H1 (cell line): ENCODE results near the gene CD4. TPM values are rescaled to one million over a fixed set of nuclear protein-coding genes. Genes with fewer than 3 reads are reported as not detected.

ENCODE experiments used
- CTCF ChIA-PET: fragments of 300-600 bp; sonication (Branson Sonifier 250); formaldehyde crosslinking; loops from one replicate; lab custom pipeline; 2021; ENCODE audit not compliant: partially characterized antibody; lab: Charles Lee
- POLR2A ChIA-PET: fragments of 300-600 bp; sonication (Branson Sonifier 250); formaldehyde crosslinking; loops from one replicate; lab custom pipeline; 2021; ENCODE audit warnings: inconsistent platforms; ENCODE audit not compliant: partially characterized antibody; lab: Charles Lee
- DNase-seq, 2 experiments: peaks; one replicate each; pipeline versions ENCODE4 v3.0.0 to v3.0.0-alpha.2; 2010 to 2022; ENCODE audit warnings: low spot score in 2 of 2, low read depth in 1 of 2, mixed read lengths in 1 of 2
- FAIRE-seq: peaks from 2 replicates; lab custom pipeline; 2011; peaks lifted over from hg19 to GRCh38; lab: Jason Lieb, UNC
- H2AFZ ChIP-seq: 2 replicates; pipeline ENCODE4 v1.8.1; 2012; ENCODE audit warnings: low read length, inconsistent platforms
- H2AK5ac ChIP-seq: 2 replicates; pipeline ENCODE4 v1.6.1; 2013; ENCODE audit warnings: low read depth, low read length
- H2BK120ac ChIP-seq: replicated peaks from 2 replicates; pipeline ENCODE3; 2013; ENCODE audit warnings: low read depth, low read length, inconsistent platforms
- H2BK12ac ChIP-seq: 2 replicates; pipeline ENCODE4 v1.6.1; 2013; ENCODE audit warnings: low read depth, low read length
- H2BK15ac ChIP-seq: 2 replicates; pipeline ENCODE4 v1.6.1; 2013; ENCODE audit warnings: low read length
- H2BK20ac ChIP-seq: 2 replicates; pipeline ENCODE4 v1.6.1; 2013; ENCODE audit warnings: low read length
- H2BK5ac ChIP-seq: 2 replicates; pipeline ENCODE4 v1.6.1; 2013; ENCODE audit warnings: low read depth, low read length
- H3K14ac ChIP-seq: 2 replicates; pipeline ENCODE4 v1.6.1; 2013; ENCODE audit warnings: inconsistent platforms; ENCODE audit not compliant: insufficient read length
- H3K18ac ChIP-seq: 2 replicates; pipeline ENCODE4 v1.6.1; 2013; ENCODE audit warnings: low read length; ENCODE audit errors: extremely low read depth
- H3K23ac ChIP-seq: 2 replicates; pipeline ENCODE4 v1.6.1; 2013; ENCODE audit warnings: inconsistent platforms; ENCODE audit not compliant: insufficient read length
- H3K23me2 ChIP-seq: 2 replicates; pipeline ENCODE4 v1.6.1; 2013; ENCODE audit warnings: low read depth, low read length
- H3K27ac ChIP-seq: 2 replicates; pipeline ENCODE4 v1.6.1; 2011; ENCODE audit warnings: low read depth, low read length, inconsistent platforms
- H3K27me3 ChIP-seq, 4 experiments: replicated peaks in 1 of 4; 1 replicate in 1 of 4; 2 replicates in 3 of 4; pipeline versions ENCODE4 v1.6.1 to v1.8.1; 2011 to 2013; ENCODE audit warnings: low read length in 3 of 4, mild to moderate bottlenecking in 3 of 4, inconsistent platforms in 2 of 4, mixed read lengths in 2 of 4, moderate library complexity in 1 of 4; ENCODE audit not compliant: control insufficient read depth in 3 of 4, insufficient read depth in 3 of 4; ENCODE audit errors: extremely low read depth in 1 of 4
- H3K36me3 ChIP-seq, 4 experiments: 2 replicates each; pipeline versions ENCODE4 v1.6.1 to v1.8.1; 2011 to 2013; ENCODE audit warnings: mild to moderate bottlenecking in 4 of 4, low read length in 3 of 4, moderate library complexity in 2 of 4, control low read depth in 1 of 4, inconsistent platforms in 1 of 4; ENCODE audit not compliant: insufficient read depth in 4 of 4, control insufficient read depth in 2 of 4
- H3K4ac ChIP-seq: replicated peaks from 2 replicates; pipeline ENCODE3; 2013; ENCODE audit warnings: low read length, low read depth, mixed read lengths, inconsistent platforms; ENCODE audit not compliant: insufficient read length
- H3K4me1 ChIP-seq, 4 experiments: replicated peaks in 1 of 4; 1 replicate in 1 of 4; 2 replicates in 3 of 4; pipeline versions ENCODE4 v1.6.1 to v1.8.1; 2011 to 2013; ENCODE audit warnings: low read length in 3 of 4, inconsistent platforms in 2 of 4, mixed read lengths in 1 of 4; ENCODE audit not compliant: insufficient read depth in 4 of 4, control insufficient read depth in 3 of 4
- H3K4me2 ChIP-seq, 2 experiments: 2 replicates each; pipeline versions ENCODE4 v1.6.1 to v1.8.1; 2011 to 2013; ENCODE audit warnings: low read depth in 2 of 2, low read length in 2 of 2, control low read depth in 1 of 2, inconsistent platforms in 1 of 2, mild to moderate bottlenecking in 1 of 2; ENCODE audit not compliant: insufficient read depth in 1 of 2
- H3K4me3 ChIP-seq, 4 experiments: fragments of 200-600, 300-600 bp in 1 of 4; sonication (generic), shearing (Covaris generic), sonication (Bioruptor Twin) in 1 of 4; 2 replicates each; pipeline versions ENCODE4 v1.5.1 to v1.8.1; 2011 to 2016; ENCODE audit warnings: low read length in 4 of 4, low read depth in 3 of 4, control low read depth in 2 of 4, inconsistent platforms in 2 of 4, mild to moderate bottlenecking in 2 of 4, mixed read lengths in 1 of 4, moderate library complexity in 1 of 4; ENCODE audit not compliant: insufficient read depth in 2 of 4; ENCODE audit errors: extremely low read depth in 1 of 4
- H3K56ac ChIP-seq: replicated peaks from 2 replicates; pipeline ENCODE3; 2013; ENCODE audit warnings: low read depth, mild to moderate bottlenecking, mixed read lengths, low read length, inconsistent platforms; ENCODE audit not compliant: insufficient read length
- H3K79me1 ChIP-seq: 2 replicates; pipeline ENCODE4 v1.6.1; 2013; ENCODE audit warnings: low read depth, low read length, control low read depth
- H3K79me2 ChIP-seq, 2 experiments: 2 replicates each; pipeline versions ENCODE4 v1.6.1 to v1.8.1; 2012 to 2013; ENCODE audit warnings: low read length in 2 of 2, mild to moderate bottlenecking in 2 of 2, inconsistent platforms in 1 of 2; ENCODE audit not compliant: insufficient read depth in 2 of 2, control insufficient read depth in 1 of 2
- H3K9ac ChIP-seq, 4 experiments: replicated peaks in 1 of 4; 1 replicate in 1 of 4; 2 replicates in 3 of 4; pipeline versions ENCODE4 v1.6.1 to v1.8.1; 2011 to 2013; ENCODE audit warnings: low read depth in 3 of 4, low read length in 3 of 4, control low read depth in 2 of 4, mild to moderate bottlenecking in 2 of 4, moderate library complexity in 2 of 4, inconsistent platforms in 1 of 4; ENCODE audit errors: extremely low read depth in 1 of 4
- H3K9me3 ChIP-seq, 2 experiments: 2 replicates each; pipeline versions ENCODE4 v1.6.1 to v1.8.1; 2012 to 2013; ENCODE audit warnings: mild to moderate bottlenecking in 2 of 2, moderate library complexity in 2 of 2, control low read depth in 1 of 2, inconsistent platforms in 1 of 2, low read depth in 1 of 2, low read length in 1 of 2, mixed read lengths in 1 of 2; ENCODE audit not compliant: insufficient read depth in 2 of 2
- H4K20me1 ChIP-seq, 2 experiments: replicated peaks in 1 of 2; 2 replicates each; pipeline versions ENCODE3 to v1.8.1; 2011 to 2013; ENCODE audit warnings: inconsistent platforms in 2 of 2, low read length in 2 of 2, mild to moderate bottlenecking in 1 of 2; ENCODE audit not compliant: insufficient read depth in 2 of 2, control insufficient read depth in 1 of 2
- H4K5ac ChIP-seq: 2 replicates; pipeline ENCODE4 v1.6.1; 2013; ENCODE audit warnings: low read length, low read depth, mixed read lengths, inconsistent platforms; ENCODE audit not compliant: insufficient read length
- H4K8ac ChIP-seq: 2 replicates; pipeline ENCODE4 v1.8.0; 2013; ENCODE audit warnings: mild to moderate bottlenecking, moderate library complexity, low read length, inconsistent platforms; ENCODE audit not compliant: insufficient read depth; ENCODE audit errors: extremely low read depth
- H4K91ac ChIP-seq: replicated peaks from 2 replicates; pipeline ENCODE3; 2013; ENCODE audit warnings: low read length, mixed read lengths, inconsistent platforms; ENCODE audit not compliant: insufficient read length
- CBX5 ChIP-seq: fragments of 300-800, 300-1000 bp; sonication (generic); IDR thresholded peaks from 2 replicates; pipeline ENCODE4 v1.7.1; 2016; ENCODE audit warnings: antibody characterized with exemption, low read length, low read depth
- CBX8 ChIP-seq: fragments of 300-800, 300-1000 bp; sonication (generic); IDR thresholded peaks from 2 replicates; pipeline ENCODE4 v1.7.1; 2016; ENCODE audit warnings: low read depth, low read length, borderline replicate concordance
- CHD1 ChIP-seq: IDR thresholded peaks from 2 replicates; pipeline ENCODE4 v1.6.1; 2012; ENCODE audit warnings: low read depth, low read length, improper control_type of control experiment
- CHD2 ChIP-seq: IDR thresholded peaks from 2 replicates; pipeline ENCODE4 v1.6.1; 2012; ENCODE audit warnings: low read length, improper control_type of control experiment
- EP300 ChIP-seq, 2 experiments: IDR thresholded peaks; 1 replicate in 1 of 2; 2 replicates in 1 of 2; pipeline ENCODE4 v1.6.1; 2011 to 2012; ENCODE audit warnings: low read depth in 2 of 2, low read length in 2 of 2, mild to moderate bottlenecking in 2 of 2, borderline replicate concordance in 1 of 2, inconsistent platforms in 1 of 2, moderate library complexity in 1 of 2
- JUND ChIP-seq: IDR thresholded peaks from 2 replicates; pipeline ENCODE4 v1.6.1; 2011; ENCODE audit warnings: mild to moderate bottlenecking, improper control_type of control experiment, low read length
- RAD21 ChIP-seq, 2 experiments: IDR thresholded peaks in 1 of 2; conservative IDR thresholded peaks in 1 of 2; 2 replicates each; pipeline ENCODE4 v1.6.1; 2011; ENCODE audit warnings: low read depth in 2 of 2, low read length in 2 of 2, improper control_type of control experiment in 1 of 2, inconsistent platforms in 1 of 2, mild to moderate bottlenecking in 1 of 2, moderate library complexity in 1 of 2
- SAP30 ChIP-seq: fragments of 300-600 bp; sonication (generic); IDR thresholded peaks from 2 replicates; pipeline ENCODE4 v1.7.1; 2012; ENCODE audit warnings: low read length, moderate library complexity, mild to moderate bottlenecking, inconsistent platforms; ENCODE audit not compliant: insufficient read depth, insufficient replicate concordance
- SP2 ChIP-seq: IDR thresholded peaks from 2 replicates; pipeline ENCODE4 v1.6.1; 2012; ENCODE audit warnings: mild to moderate bottlenecking, low read length, inconsistent platforms
- SP4 ChIP-seq: IDR thresholded peaks from 2 replicates; pipeline ENCODE4 v1.6.1; 2012; ENCODE audit warnings: low read length, inconsistent platforms
- WGBS, 2 experiments: shearing (Covaris generic) in 1 of 2; methylation state at CpG; one replicate each; pipeline versions ENCODE4 v1.1.6 to v1.1.7; 2013 to 2015; ENCODE audit warnings: low lambda C conversion rate in 2 of 2, mixed read lengths in 2 of 2, inconsistent platforms in 1 of 2, low coverage in 1 of 2, missing lambda C conversion rate in 1 of 2; ENCODE audit not compliant: insufficient replicate concordance in 2 of 2, insufficient coverage in 1 of 2, insufficient read length in 1 of 2; ENCODE audit errors: extremely low coverage in 1 of 2, missing lambda C conversion rate in 1 of 2; 5-methylcytosine and 5-hydroxymethylcytosine counted together
- polyA plus RNA-seq, 7 experiments: library from polyadenylated mRNA; depleted of rRNA in 3 of 7; stranded (reverse) in 5 of 7; unstranded in 2 of 7; fragments of >200 nt in 5 of 7; fragments of 200-250 nt in 2 of 7; gene quantifications; 1 replicate in 5 of 7; 2 replicates in 1 of 7; 4 replicates in 1 of 7; pipeline versions ENCODE4 v1.2.1 to v1.2.3, GENCODE V29; 2011 to 2013; ENCODE audit warnings: missing spikeins in 2 of 7, mixed read lengths in 2 of 7
- total RNA-seq: library from RNA; stranded (reverse); fragmentation: NEBNext Ultra II Directional; extraction: Animal tissue kit (Norgen Biotek cat#: 25700); gene quantifications from 2 replicates; pipeline ENCODE4 v1.2.1, GENCODE V29; 2021
- TF ChIP-seq, protein P1 (sequence below): IDR thresholded peaks from 2 replicates; pipeline ENCODE4 v1.6.1; 2012; ENCODE audit warnings: inconsistent platforms

The CD4 gene
- total and polyA plus RNA-seq, 2 of the 8 experiments (the other 6 are each of a cell fraction or from before 2014, with no cell fraction given) = 3.4 to 5.1 TPM

- no peaks in the 10 kb centered on the region for H3K79me1 ChIP-seq
- H3K27me3 ChIP-seq = peaks cover 0 to 6% (median 1%) of the 10 kb centered on the region in 4 experiments; a peak in 4 of 7 replicates
- no peak for DNase-seq
- peak overlapping the region; percentile 53 to 94; a peak in 3 of 4 replicates for H3K4me2 ChIP-seq
- H2BK120ac ChIP-seq = peak overlapping the region; percentile 91
- no peaks in the 10 kb centered on the region; a peak in 1 of 8 replicates for H3K36me3 ChIP-seq
- H4K8ac ChIP-seq = no peak overlapping the region; the same call in 1 of the 2 replicates
- peak overlapping the region; percentile 13 for H3K14ac ChIP-seq
- no peak overlapping the region for H3K27ac ChIP-seq
- H4K20me1 ChIP-seq = peaks cover 0 to 6% of the 10 kb centered on the region in 2 experiments
- FAIRE-seq = no peak
- peak overlapping the region; percentile 57 for H3K56ac ChIP-seq
- no peak overlapping the region for H2AFZ ChIP-seq
- peak overlapping the region in 1 of 4 experiments; percentile 60; a peak in 1 of 7 replicates for H3K9ac ChIP-seq
- peak overlapping the region; percentile 60 for H3K23ac ChIP-seq
- peak overlapping the region; percentile 41 for H3K18ac ChIP-seq
- H3K23me2 ChIP-seq = peaks cover 20% of the 10 kb centered on the region
- peaks cover 4 to 43% (median 26%) of the 10 kb centered on the region in 4 experiments for H3K4me1 ChIP-seq
- ChIA-PET CTCF (interaction anchor here (1.4 to 23.7 kb wide), 4 partner anchors 38 to 64 kb away, joined by 3 to 532 read pairs (median 150); partner anchors contain the start of genes CD4, LAG3, MLF2 and PTMS), POLR2A (interaction anchor here (0.8 to 3.2 kb wide), 8 partner anchors 10 to 57 kb away, joined by 3 to 20 read pairs (median 4); partner anchors contain the start of genes P3H3 and PTMS)
- peak overlapping the region; percentile 60 for H2BK5ac ChIP-seq
- no peaks in the 10 kb centered on the region for H3K79me2 ChIP-seq
- peak overlapping the region; percentile 95 for H2BK12ac ChIP-seq
- peak overlapping the region; percentile 100 for H2AK5ac ChIP-seq
- peak overlapping the region in 1 of 4 experiments; percentile 46; a peak in 1 of 8 replicates for H3K4me3 ChIP-seq
- H2BK15ac ChIP-seq = peak overlapping the region; percentile 99
- H3K9me3 ChIP-seq = peaks cover 0 to 2% of the 10 kb centered on the region in 2 experiments; a peak in 1 of 4 replicates
- H3K4ac ChIP-seq = peak overlapping the region; percentile 100
- peak overlapping the region; percentile 55 for H4K5ac ChIP-seq
- peak overlapping the region; percentile 100 for H4K91ac ChIP-seq
- peak overlapping the region; percentile 68 for H2BK20ac ChIP-seq
- WGBS, 2 experiments = 86 to 100% methylated on average over 7 to 20 of the region's 20 CpGs
- TF ChIP-seq CBX8 (no peak), JUND (no peak), SP4 (no peak), CHD2 (no peak), EP300 (IDR thresholded peaks at IDR 0.05; ENCODE audit: borderline replicate concordance in 1 of 2, low read depth in 2 of 2, low read length in 2 of 2) (no peak), SP2 (no peak), SAP30 (no peak), CHD1 (no peak), RAD21 (IDR thresholded peaks at IDR 0.05 in 1 of 2, conservative IDR thresholded peaks at IDR 0.05 in 1 of 2; ENCODE audit: low read depth in 2 of 2, low read length in 2 of 2) (no peak), CBX5 (no peak)
- TF ChIP-seq, protein P1, sequence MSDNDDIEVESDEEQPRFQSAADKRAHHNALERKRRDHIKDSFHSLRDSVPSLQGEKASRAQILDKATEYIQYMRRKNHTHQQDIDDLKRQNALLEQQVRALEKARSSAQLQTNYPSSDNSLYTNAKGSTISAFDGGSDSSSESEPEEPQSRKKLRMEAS = no peak
Measured at GRCh38 chr12:6817662-6818157, 28.4 kb downstream of the CD4 start.
